GM23248 (cell line): ENCODE data around the gene TUBB2A.

ENCODE experiments used
- EZH2 ChIP-seq: fragments of 200-600 bp; sonication (generic); IDR thresholded peaks from 2 replicates; pipeline ENCODE4 v1.6.1; 2018; ENCODE audit warnings: antibody characterized with exemption, mild to moderate bottlenecking; ENCODE audit not compliant: insufficient read depth, poor library complexity, severe bottlenecking
- EZH2phosphoT487 ChIP-seq: fragments of 200-600 bp; sonication (generic); IDR thresholded peaks from 2 replicates; pipeline ENCODE4 v1.6.1; 2018; ENCODE audit warnings: antibody characterized with exemption, moderate library complexity, mild to moderate bottlenecking, low read depth; ENCODE audit not compliant: insufficient read depth

DNA sequence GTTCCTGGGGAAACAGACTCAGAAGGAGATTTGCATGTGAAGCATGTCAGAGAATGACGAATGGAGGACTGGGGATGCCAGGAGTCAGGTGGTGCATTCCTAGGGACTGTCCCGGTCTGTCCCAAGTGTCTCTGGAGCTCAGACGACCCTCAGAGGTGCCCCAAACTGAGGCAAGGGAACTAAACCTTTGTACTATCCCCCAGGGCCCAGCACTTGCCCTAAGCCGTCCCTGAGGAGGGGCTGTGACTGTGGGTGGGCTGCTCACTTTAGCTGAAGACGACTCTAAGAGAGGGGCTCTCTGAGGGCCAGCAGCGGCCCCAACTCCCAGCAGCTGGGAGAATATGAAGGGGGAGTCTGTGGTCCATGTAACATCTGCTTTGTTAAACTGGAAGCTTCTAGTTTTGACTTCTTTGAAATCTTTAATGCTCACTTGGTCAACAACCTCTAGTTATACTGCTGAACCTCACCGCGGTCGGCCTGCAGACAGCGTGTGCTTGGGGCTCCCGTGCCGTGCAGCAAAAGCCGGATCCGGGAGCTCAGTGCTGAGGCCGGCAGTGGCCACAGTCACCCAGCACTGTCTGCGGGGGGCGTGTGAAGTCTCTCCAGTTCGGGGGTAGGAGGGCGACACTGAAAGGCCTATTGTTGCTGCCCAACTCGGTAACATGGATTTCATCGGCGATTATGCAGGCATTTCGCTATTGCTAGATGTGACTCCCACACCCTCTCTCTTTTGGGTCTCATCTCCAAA is 35.9 kb upstream of the TUBB2A start:
- TF ChIP-seq EZH2phosphoT487 (no peak), EZH2 (no peak)
